Esophagus muscularis mucosa (tissue), 4 donors: Measurements from ENCODE around the gene PCK1. TPM values are rescaled to one million over a fixed set of nuclear protein-coding genes. Genes with fewer than 3 reads are reported as not detected.

ENCODE experiments used
- DNase-seq: peaks from one replicate; pipeline ENCODE4 v3.0.0-alpha.2; 2017; ENCODE audit errors: extremely low spot score
- H3K27ac ChIP-seq, 4 donors: fragments of 200-600 bp; sonication (generic); replicated peaks in 1 of 4; 1 replicate in 3 of 4; 2 replicates in 1 of 4; pipeline ENCODE4 v1.5.1; 2016 to 2019; ENCODE audit warnings: mild to moderate bottlenecking in 1 of 4
- H3K27me3 ChIP-seq, 4 donors: fragments of 200-600 bp; sonication (generic); one replicate each; pipeline versions ENCODE4 v1.5.1 to v1.6.0; 2016 to 2019
- H3K36me3 ChIP-seq, 4 donors: fragments of 200-600 bp; sonication (generic); one replicate each; pipeline ENCODE4 v1.5.1; 2016 to 2019
- H3K4me1 ChIP-seq, 4 donors: fragments of 200-600 bp; sonication (generic); one replicate each; pipeline ENCODE4 v1.5.1; 2016 to 2019
- H3K4me3 ChIP-seq, 4 donors: fragments of 200-600 bp; sonication (generic); 1 replicate in 2 of 4; 2 replicates in 2 of 4; pipeline ENCODE4 v1.5.1; 2016 to 2019; ENCODE audit warnings: mild to moderate bottlenecking in 4 of 4, moderate library complexity in 1 of 4
- H3K9me3 ChIP-seq, 4 donors: fragments of 200-600 bp; sonication (generic); 1 replicate in 3 of 4; 2 replicates in 1 of 4; pipeline ENCODE4 v1.5.1; 2016 to 2019
- EP300 ChIP-seq: sonication (generic); formaldehyde crosslinking; IDR thresholded peaks from one replicate; pipeline ENCODE4 v1.6.1; 2017; ENCODE audit warnings: antibody characterized with exemption
- POLR2A ChIP-seq: fragments of 450-650 bp; IDR thresholded peaks from one replicate; pipeline ENCODE4 v1.6.1; 2017; ENCODE audit warnings: antibody characterized with exemption, moderate library complexity, mild to moderate bottlenecking, low read depth
- POLR2AphosphoS5 ChIP-seq, 2 donors: sonication (generic); formaldehyde crosslinking; IDR thresholded peaks; one replicate each; pipeline ENCODE4 v1.6.1; 2017; ENCODE audit warnings: antibody characterized with exemption in 2 of 2
- WGBS: methylation state at CpG from one replicate; pipeline ENCODE4 v1.1.5; 2018; 5-methylcytosine and 5-hydroxymethylcytosine counted together
- intact Hi-C: fragments of 100-400 bp; cut with DNase I; formaldehyde crosslinking; loops from one replicate; pipeline ENCODE4 v1.15.1; 2023
- total RNA-seq, 4 donors: library from RNA; depleted of rRNA; stranded (reverse); fragments of >200 nt; gene quantifications; one replicate each; pipeline versions ENCODE4 v1.1.0 to v1.2.1, GENCODE V29; 2016
- TF ChIP-seq, protein P1 (sequence below), 3 experiments: fragments of 200-600 bp in 2 of 3; fragments of 450-650 bp in 1 of 3; sonication (generic) in 2 of 3; IDR thresholded peaks; one replicate each; pipeline ENCODE4 v1.5.1; 2017 to 2019; ENCODE audit warnings: antibody characterized with exemption in 3 of 3, mild to moderate bottlenecking in 2 of 3, moderate library complexity in 1 of 3

Gene PCK1
- total RNA-seq, 4 donors from 2014 or later = under 0.01 to 0.63 (median 0.06) TPM; not detected in 1

DNA sequence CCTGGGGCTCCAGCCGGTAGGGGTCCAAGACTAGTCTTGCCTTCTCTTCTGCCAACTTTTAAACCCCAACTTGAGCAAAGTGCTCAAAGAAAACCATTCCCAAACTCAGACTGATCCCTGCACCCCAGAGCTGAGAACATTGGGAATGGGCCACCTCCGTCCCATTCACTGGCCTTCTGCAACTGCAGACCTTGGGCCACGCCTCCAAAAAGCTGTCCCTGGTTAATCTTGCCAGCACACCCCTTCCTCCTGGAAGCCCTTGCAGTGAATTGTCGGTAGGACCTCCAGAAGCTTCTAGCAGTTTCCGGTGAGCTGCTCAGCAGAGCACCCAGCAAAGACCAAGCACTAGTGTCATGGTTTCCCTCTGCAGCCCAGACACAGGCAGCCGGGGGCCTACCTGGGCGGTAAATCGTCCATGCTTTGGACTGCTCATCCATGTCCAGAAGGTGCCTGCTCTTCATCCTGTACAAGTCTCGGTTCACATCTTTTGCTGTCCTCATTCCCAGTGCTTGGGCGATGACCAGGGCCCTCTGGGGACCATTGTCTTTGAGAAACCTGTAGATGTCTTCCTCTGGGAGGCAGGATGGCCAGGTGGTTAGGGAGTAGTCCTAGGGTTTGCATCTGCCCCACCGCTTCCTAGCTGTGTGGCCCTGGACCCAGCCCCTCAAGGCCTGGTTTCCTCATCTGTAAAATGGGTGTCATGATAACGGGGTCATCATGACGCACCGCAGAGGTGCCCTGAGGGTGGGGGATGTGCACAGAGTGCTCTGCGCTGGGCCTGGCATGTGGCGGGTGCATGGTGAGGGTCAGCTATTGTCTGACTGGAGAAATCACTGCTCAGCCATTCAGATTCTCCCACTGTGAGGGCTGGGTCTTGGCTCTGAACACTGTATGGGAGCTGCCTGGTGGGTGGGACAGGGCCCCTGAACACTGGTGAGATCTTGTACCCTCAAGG is 53.9 kb downstream of the PCK1 start:
- Histone ChIP-seq H3K4me1 (peaks cover 0 to 5% (median 3%) of the 10 kb centered on the region in 4 donors), H3K36me3 (no peaks in the 10 kb centered on the region), H3K4me3 (no peak overlapping the region), H3K27ac (no peak overlapping the region), H3K27me3 (peaks cover 0 to 35% (median 0%) of the 10 kb centered on the region in 4 donors), H3K9me3 (no peaks in the 10 kb centered on the region)
- 98% methylated on average over 11 of the region's 16 CpGs for WGBS
- no peak for DNase-seq
- TF ChIP-seq POLR2A = no peak
- intact Hi-C loops = no loop called here

DNA sequence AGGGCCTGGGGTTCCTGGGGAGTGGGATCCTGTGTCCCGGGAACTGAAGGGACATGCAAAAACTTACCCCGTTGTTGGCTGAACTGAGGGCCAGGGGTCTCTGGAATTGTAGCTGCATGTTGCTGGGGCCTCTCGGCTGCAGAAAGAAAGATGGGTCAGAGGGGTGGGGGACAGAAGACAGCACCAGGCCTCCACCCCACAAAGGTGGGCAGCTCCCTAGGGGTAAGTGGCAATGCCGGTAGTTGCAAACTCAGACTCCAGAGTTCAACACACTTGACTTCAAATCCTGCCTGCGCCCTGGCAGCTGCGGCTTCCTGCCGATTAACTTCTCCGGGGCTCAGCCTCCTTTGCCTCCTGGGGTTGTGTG is 54.5 kb downstream of the PCK1 start:
- DNase-seq = no peak
- TF ChIP-seq, protein P1, sequence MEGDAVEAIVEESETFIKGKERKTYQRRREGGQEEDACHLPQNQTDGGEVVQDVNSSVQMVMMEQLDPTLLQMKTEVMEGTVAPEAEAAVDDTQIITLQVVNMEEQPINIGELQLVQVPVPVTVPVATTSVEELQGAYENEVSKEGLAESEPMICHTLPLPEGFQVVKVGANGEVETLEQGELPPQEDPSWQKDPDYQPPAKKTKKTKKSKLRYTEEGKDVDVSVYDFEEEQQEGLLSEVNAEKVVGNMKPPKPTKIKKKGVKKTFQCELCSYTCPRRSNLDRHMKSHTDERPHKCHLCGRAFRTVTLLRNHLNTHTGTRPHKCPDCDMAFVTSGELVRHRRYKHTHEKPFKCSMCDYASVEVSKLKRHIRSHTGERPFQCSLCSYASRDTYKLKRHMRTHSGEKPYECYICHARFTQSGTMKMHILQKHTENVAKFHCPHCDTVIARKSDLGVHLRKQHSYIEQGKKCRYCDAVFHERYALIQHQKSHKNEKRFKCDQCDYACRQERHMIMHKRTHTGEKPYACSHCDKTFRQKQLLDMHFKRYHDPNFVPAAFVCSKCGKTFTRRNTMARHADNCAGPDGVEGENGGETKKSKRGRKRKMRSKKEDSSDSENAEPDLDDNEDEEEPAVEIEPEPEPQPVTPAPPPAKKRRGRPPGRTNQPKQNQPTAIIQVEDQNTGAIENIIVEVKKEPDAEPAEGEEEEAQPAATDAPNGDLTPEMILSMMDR (IDR thresholded peaks at IDR 0.05) = no peak
- TF ChIP-seq POLR2AphosphoS5 (IDR thresholded peaks at IDR 0.05) (no peak), EP300 (no peak), POLR2A (no peak)
- H3K9me3 ChIP-seq = no peaks in the 10 kb centered on the region
- no peak overlapping the region for H3K27ac ChIP-seq
- H3K4me3 ChIP-seq = no peak overlapping the region
- no peaks in the 10 kb centered on the region for H3K36me3 ChIP-seq
- WGBS = 100% methylated on average over 1 of the region's 8 CpGs
- H3K4me1 ChIP-seq = peaks cover 0 to 5% (median 3%) of the 10 kb centered on the region in 4 donors
- peaks cover 0 to 29% (median 0%) of the 10 kb centered on the region in 4 donors for H3K27me3 ChIP-seq
- intact Hi-C loops = no loop called here

DNA sequence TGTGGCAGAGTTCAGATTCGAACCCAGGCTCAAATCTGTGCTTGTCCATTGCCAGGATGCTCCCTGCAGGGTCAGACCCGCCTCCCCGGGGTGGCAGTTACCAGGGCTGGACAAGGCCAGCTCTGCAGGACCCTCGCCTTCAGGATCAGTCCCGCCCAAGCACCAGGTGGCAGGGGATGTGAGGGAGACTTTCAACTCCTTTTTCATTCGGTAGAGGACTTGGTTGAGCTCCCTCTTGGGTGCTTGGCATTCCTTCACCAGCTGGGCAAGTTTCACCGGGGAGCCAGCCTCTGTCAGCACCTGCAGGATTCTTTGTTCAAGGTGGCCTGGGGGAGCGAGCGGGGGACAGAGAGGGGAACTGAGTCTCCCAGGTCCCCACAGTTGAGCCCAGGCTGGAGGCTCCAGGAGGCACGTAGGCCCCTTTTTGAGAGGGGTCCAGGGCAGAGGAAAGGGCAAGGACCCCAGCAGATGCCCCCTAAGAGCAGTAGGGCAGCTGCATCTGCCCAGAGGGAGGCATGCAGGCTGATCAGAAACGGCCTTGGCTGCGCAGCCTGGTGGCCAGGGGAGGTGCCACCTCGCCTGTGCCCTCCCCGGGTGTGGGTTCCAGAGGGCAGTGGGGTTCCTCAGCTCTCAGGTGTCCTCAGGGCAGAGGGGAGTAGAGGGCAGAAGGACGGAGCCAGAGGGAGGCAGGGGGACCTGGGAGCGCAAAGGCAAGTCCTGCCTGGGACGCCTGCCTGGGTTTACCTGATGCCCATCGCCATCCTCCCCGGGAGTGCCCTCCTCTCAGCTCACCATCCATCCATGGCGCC is 55.4 kb downstream of the PCK1 start:
- H3K4me1 ChIP-seq = peaks cover 0 to 5% (median 3%) of the 10 kb centered on the region in 4 donors
- H3K27me3 ChIP-seq = peaks cover 0 to 29% (median 0%) of the 10 kb centered on the region in 4 donors
- TF ChIP-seq POLR2AphosphoS5 (IDR thresholded peaks at IDR 0.05) (no peak), EP300 (no peak), POLR2A (no peak)
- TF ChIP-seq, protein P1 (IDR thresholded peaks at IDR 0.05) = no peak
- no peak for DNase-seq
- 87% methylated on average over 12 of the region's 20 CpGs for WGBS
- H3K36me3 ChIP-seq = no peaks in the 10 kb centered on the region
- no peak overlapping the region for H3K27ac ChIP-seq
- no peaks in the 10 kb centered on the region for H3K9me3 ChIP-seq
- no peak overlapping the region for H3K4me3 ChIP-seq
- intact Hi-C loops = no loop called here

DNA sequence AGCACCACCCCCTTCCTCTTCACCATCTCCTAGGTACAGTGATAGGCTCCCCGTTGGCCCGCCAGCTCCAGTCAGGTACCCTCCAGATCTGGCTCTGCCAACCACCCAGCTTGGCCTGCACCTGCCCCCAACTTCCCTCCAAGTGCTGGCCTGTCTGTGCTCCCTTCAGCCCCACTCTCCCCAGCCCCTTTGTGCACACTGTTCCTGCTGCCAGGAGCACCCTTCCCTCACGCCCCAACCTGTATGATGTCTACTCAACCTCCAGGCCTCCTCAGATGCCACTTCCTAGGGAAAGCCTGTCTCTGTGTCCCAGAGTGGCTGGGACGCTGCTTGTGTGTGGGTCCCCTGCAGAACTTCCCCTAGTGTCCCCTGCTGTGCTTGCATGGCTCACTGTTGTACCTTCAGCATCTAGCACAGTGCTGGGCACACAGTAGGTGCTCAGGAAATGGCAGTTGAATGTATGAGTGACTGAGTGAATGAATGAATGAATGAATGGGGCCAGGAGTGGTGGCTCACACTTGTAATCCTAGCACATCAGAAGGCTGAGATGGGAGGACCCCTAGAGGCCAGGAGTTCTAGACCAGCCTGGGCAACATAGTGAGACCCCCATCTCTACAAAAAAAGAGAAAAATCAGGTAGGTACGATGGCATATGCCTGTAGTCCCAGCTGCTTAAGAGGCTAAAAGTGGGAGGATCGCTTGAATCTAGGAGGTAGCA is 56.3 kb downstream of the PCK1 start:
- no peak for DNase-seq

More for the DNA sequence above, 56.3 kb downstream of the PCK1 start:
- no peaks in the 10 kb centered on the region for H3K9me3 ChIP-seq
- WGBS = 83% methylated on average over 6 of the region's 6 CpGs
- TF ChIP-seq POLR2AphosphoS5 (IDR thresholded peaks at IDR 0.05) (no peak), EP300 (no peak), POLR2A (no peak)
- TF ChIP-seq, protein P1 (IDR thresholded peaks at IDR 0.05) = no peak
- H3K36me3 ChIP-seq = no peaks in the 10 kb centered on the region
- no peak overlapping the region for H3K4me3 ChIP-seq
- peaks cover 0 to 5% (median 3%) of the 10 kb centered on the region in 4 donors for H3K4me1 ChIP-seq
- intact Hi-C loops = no loop called here
- H3K27me3 ChIP-seq = peaks cover 0 to 33% (median 0%) of the 10 kb centered on the region in 4 donors
- no peak overlapping the region for H3K27ac ChIP-seq

Other genes starting within 250 kb of the PCK1 start
- not detected for gene SPO11, start 231.3 kb upstream of the PCK1 start, total RNA-seq
- gene RAE1, start 209.9 kb upstream of the PCK1 start, total RNA-seq = 10 to 100 TPM; 15.0 to 24.1 (median 21.5) TPM
- gene RBM38, start 169.7 kb upstream of the PCK1 start, total RNA-seq = 100 to 1,000 TPM in 2 of 4 donors, 10 to 100 TPM in 2; 67.6 to 203 (median 139) TPM
- not detected for gene CTCFL, start 36.0 kb upstream of the PCK1 start, total RNA-seq
- gene ZBP1, start 59.3 kb downstream of the PCK1 start, total RNA-seq = under 1 TPM in 2 of 4 donors, not detected in 2; 0.33 to 0.75 TPM
- 10 to 100 TPM; 10.4 to 37.8 (median 17.4) TPM for gene PMEPA1, start 148.9 kb downstream of the PCK1 start, total RNA-seq